T-helper 2 cell (primary cell): Measurements from ENCODE around the gene RNF112.

Source experiments
- DNase-seq, 5 experiments: peaks; one replicate each; pipeline versions ENCODE4 v3.0.0 to v3.0.0-alpha.2; 2012 to 2022

The RNF112 gene

GRCh38 chr17:19388791-19389785 lies 21.9 kb upstream of the RNF112 start:
- no peak for DNase-seq

GRCh38 chr17:19390951-19391350 lies 20.1 kb upstream of the RNF112 start:
- no peak for DNase-seq

DNA sequence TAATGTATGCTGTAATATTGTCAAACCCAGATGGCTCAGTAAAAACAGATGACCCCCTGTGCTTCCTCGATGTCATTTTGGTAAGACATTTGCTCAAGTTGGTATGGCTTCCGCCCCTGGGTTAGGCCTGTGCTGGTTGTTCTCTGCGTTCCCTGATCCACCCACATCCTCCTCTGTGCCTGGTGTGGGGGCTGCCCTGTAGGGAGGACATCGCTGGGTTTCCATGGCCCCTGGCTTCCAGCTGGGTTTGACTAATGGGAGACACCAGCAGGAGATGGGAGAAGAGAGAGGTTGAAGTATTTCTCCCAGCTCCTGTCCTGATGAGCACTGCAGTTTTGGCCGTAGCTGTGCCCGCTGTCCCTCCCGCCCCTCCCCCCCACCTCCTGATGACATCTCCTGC lies 19.6 kb upstream of the RNF112 start:
- no peak for DNase-seq

DNA sequence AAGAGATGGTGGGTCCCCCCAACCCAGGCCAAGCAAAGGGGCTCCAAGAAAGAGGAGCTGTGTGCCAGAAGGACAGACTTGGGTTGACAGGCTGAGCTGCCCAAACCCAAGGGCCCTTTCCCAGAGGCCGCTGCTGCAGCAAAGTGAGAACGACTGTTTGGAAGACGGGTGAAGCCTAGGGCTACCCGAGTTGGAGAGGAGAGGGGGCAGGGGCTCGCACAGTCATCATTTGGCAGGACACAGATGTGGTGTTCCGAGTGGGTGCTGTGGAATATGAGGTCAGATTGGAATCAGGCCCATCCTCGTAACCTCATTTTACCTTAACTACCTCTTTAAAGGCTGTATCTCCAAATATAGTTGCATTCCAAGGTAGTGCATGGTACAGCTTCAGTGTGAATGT lies 18.7 kb upstream of the RNF112 start:
- DNase-seq, result no peak

DNA sequence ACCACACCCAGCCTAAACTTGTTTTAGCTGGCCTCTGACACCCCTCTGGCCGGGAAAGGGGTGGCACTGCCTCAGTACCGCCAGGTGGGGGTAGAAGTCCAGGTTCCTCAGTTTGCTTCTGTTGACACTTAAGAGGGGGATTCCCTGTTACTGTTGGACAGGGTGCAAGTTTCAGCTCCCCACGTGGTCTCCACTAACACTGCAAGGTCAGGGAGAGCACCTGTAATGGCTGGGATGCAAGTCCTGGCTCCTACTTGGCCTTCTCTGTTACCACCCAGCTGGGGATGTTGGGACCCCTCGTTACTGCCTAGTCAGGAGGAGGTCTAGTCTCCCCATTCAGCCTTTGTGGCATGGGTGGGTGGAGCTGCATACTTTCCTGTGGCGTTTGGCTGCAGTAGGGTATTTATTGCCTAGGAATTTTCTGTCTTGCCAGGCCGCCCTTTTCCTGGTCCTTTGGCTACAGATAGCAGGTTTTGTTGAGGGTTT lies 13.4 kb upstream of the RNF112 start:
- DNase-seq, result no peak

DNA sequence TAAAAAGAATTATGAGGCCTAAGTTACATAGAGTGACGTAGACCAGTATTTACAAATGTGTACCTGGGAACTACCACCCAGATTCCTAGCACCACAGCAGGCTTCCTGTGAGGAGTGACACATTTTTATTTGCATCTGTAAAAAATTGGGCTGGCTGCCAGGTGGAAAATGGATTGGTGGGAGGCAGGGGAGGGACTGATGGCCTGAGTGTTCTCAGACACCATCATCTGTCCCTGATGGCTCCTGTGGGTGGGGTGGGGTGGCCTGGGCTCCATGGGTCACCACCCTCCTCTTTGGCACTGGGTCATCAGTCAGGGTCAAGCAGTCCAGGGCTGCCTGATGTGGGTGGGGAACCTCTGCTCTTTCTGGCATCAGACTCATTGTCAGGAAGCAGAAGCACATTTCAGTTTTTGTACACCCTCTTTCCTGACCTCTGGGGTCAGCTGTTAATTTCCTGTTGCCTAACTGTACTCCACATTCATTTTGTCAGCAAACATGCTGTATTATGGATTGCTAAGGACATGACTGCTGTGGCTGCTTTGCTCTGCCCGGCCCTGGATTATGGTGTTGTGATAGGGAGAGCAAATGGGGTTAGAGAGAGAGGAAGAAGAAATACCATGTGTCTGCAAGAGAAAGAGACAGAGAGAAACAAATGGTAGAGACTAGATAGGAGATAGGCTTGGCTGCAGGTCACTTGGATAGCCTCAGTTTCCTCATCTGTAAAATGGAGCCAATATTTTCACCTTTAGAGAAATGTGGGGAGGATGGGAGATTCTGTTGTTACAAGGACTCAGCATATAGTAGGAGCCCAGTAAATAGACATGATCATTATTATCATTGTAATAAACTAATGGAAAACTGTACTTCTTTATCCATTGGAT lies 12.5 kb upstream of the RNF112 start:
- no peak for DNase-seq

DNA sequence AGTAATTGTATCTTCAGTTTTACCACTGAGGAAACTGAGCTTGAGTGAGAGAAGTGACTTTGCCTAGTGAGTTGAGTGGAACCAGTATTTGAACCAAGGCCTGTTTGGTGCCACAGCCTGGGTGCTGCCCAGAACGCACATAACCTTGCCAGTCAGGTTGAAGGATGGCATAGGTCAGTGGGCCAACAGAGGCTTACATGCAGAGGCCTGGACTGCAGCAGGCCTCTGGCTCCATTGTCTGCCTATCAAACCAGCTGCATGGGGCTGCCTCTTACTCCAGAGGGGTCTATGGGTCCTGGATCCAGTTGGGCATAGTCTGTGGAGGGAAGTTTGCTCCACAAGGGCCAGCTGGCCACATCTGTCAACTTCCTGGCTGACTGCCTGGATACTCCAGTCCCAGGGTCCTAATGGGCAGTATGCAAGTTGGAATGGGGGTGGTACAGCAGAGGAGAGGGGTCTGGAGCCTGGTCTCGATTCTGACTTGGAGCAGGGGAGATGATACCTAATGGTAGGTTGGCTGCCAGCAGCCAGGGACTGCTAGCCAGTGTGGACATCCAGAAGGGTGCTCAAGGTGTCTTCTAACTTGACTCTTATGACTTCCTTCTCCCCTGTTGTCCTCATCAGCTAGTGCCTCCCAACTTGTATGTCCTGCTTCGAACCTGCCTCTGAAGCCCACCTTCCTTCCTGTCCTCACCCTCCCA lies 11.1 kb upstream of the RNF112 start:
- no peak for DNase-seq

DNA sequence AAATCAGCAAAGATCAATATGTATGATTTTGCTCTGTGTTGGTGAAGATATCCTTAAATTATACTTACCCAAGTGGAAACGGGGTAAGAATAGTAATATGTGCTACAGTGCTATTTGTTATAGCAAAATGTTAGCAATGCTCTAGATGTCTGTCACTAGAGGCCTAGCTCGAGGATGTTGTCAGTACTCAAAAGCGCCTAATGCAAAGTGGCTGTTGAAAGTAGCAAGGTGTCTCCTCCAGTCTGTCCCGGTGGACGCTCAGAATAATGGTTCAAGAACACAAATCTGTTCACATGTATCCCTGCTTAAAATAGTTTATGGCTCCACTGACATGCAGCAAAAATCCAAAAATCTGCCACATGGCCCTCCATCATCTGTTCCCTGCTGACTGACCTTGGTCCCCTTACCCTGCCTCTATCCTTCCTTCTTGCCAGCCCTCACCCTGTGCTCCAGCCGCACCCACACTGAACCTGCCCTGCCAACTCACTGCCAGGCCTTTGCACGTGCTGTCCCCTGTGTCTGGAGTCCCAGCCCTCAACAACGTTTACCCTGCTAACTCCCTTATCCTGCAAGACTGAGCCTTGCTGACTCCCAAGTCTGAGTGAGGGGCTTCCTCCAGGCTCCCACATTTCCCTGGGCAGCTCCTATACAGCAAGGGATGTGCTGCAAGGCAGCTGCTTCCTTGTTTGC lies 9.6 kb upstream of the RNF112 start:
- no peak for DNase-seq

DNA sequence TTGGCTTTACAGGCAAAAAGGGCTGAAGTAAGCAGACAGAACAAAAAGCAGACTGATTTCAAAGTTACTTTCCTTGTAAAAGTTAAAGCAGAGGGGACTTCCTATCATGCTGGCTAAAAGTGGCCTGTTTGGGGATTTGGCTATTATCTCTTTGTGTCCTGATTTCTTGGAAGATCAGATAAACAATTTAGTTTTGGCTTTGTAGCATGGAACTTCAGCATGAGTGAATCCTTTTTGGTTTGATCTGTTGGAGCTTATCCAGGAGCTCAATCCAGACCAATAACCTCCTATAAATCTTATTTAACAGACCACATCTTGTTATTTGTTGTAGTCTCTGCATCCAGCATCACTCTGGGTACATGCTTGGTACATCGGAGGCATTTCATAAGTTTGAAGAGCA lies 8.9 kb upstream of the RNF112 start:
- DNase-seq, result no peak

DNA sequence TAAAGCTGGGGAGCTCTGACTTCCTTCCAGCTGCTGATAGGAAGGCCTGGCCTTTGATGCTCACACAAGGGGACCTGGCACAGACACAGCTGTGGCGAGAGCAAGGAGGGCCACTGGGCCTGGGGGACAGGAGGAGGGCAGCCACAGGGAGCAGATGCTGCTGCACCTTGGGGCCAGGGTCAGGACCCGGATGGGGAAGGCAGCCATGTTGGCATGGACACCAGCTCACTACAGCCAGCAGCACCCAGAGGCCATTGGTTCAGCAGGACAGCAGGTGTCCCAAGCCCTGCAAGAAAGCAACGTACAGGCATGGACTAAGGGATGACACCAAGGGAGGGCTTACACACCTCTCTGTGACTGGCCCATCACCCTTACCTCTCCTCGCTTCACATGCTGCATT lies 8.0 kb upstream of the RNF112 start:
- DNase-seq, result no peak

DNA sequence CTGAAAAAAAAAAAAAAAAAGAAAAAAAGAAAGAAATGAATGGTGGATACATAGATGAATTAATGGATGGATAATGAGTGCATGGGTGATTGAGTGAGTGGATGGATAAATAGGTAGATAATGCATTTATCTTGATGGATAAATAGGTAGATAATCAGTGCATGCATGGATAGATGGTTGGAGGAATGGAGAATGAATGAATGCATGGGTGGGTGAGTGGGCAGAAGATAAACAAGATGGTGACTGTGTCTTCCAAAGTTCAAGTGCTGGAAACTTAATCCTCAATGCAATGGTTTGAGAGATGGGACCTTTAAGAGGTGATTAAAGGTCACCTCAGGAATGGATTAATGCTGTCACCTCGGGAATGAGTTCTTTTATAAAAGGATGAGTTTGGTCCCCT lies 6.8 kb upstream of the RNF112 start:
- no peak for DNase-seq

GRCh38 chr17:19405114-19405513 lies 5.9 kb upstream of the RNF112 start:
- DNase-seq, result no peak

DNA sequence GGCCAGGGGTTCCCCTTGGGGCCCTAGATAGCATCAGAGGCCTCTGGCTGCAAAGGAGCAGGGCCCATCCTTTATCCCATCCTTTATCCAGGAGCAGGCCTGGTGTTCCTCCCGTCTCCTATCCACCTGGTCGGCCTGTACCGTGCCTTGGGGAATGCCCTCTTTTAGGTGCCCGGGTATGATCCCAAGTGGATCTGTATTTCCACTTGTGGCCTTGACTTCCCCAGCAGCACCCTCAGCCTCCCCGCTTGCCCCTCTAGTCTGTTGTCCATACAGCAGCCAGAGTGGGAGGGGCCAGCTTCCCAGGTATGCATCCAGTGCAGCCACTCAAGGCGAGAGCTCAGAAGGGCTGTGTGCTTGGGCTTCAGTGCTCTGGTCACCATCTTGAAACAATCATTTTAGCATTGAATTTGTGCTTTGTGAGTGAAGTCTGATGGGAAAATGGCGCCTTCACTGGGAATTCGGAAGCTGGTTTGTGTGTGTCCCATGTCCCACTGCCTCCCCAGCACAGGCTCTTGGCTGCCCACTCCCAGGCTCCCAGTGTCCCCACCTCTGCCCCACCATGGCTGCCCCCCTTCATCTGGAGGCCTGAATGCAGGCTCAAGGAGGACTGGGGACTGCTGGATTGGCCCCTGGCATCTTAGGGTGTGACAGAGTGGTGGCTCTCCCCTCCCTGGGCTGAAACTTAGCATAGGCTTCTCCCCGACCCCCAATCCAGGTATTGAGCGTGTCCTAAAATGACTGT lies 3.3 kb upstream of the RNF112 start:
- no peak for DNase-seq

DNA sequence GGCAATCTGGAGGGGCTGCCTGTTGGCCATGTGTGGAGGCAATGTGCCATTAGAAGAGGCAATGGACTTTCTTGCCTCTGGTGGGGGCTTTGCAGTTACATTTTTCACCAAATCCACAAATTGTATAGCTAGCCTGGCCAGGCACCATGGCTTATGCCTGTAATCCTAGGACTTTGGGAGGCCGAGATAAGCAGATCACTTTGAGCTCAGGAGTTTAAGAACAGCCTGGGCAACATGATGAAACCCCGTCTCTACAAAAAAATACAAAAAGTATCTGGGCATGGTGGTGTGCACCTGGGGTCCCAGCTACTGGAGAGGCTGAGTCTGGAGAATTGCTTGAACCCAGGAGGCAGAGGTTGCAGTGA lies 2.7 kb upstream of the RNF112 start:
- DNase-seq, result no peak

DNA sequence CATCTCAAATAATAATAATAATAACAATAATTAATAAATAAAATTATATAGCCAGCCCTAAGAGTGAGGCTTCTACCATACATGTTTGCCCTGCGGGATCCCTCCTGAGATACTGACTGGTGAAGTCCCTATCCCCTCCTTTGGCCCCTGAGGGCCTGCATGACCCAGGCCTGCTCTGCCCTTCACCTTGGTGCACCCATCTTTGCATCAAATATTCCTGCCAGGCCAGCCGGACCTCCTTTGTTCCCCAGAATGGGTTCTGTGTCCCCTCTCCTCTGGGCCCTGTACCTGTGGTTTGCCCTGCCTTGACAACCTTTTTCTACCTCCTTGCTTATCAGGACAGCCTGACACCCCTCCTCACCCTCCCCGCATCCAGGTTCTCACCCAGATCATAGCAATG lies 2.0 kb upstream of the RNF112 start:
- DNase-seq, result no peak

- DNase-seq, result no peak
Observed at GRCh38 chr17:19409509-19409908, 1.5 kb upstream of the RNF112 start.

- no peak for DNase-seq
Observed at GRCh38 chr17:19410091-19410490, 941 bp upstream of the RNF112 start.

DNA sequence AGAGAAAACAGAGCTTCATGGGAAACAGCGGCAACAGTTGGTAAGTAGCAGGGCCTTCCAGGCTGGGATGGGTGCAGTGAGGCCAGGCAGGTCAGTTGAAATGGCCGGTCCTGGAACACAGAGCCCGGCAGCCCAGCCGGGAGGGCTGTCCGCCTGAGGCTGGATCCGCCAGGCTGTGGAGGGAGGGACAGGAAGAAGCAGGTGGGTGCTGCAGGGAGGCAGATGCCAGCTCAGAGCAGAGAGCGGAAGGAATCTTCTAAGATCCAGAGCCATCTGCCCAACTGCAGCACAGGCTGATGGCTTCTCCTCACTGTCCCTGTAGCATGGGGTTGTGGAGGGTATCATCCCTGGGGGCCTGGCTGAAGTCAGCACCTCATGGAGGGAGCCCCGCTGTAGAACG lies 599 bp downstream of the RNF112 start:
- no peak for DNase-seq

DNA sequence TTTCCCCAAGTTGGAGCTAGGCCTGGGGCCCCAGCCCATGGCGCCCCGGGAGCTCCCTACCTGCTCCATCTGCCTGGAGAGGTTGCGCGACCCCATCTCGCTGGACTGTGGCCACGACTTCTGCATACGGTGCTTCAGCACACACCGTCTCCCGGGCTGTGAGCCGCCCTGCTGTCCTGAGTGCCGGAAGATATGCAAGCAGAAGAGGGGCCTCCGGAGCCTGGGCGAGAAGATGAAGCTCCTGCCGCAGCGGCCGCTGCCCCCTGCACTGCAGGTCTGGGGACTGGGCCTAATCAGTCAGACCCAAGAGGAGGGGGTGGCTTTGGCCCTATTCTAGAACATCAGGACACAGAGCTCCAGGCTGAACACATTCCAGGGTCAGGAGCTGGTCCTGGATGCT lies 1.5 kb downstream of the RNF112 start:
- no peak for DNase-seq

GRCh38 chr17:19412984-19413383 lies 2.0 kb downstream of the RNF112 start:
- DNase-seq, result no peak

GRCh38 chr17:19413761-19414160 lies 2.7 kb downstream of the RNF112 start:
- DNase-seq, result no peak
